ENCODE data around the gene CDK14.

The CDK14 gene

DNA sequence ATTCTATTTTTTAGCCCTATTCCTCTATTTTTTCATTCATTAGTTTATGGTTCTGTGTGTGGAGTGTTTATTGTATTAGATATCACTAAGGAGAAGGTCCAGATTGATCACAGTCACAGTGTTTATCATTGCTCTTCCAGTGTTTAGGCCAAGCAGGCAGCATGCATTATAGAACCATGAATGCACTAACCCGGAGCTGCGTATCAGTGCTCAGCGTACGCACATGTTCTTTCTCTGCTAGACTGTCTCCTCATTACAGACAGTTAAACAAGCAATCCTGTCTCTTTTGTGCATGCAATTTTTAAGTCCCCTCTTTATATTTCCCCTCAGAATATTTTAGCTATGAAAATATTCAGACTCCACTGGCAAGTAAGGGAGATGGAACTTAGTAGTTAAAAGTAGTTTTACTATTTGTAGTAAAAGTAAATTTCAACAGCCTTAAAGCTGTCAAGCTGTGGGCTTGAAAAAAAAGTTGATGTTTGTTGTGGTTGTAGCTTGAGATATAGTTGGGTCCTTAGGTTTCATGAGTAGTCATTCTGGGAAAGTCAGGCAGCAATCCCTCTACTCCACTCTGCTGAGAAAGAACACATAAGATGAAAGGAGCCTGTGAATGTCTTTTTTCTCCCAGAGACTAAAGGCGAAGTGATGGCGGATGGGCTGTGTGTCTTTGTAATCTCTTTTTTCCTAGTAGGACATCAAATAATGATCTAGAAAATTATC, 260.4 kb downstream of the CDK14 start:
- DNase-seq, result no peak

DNA sequence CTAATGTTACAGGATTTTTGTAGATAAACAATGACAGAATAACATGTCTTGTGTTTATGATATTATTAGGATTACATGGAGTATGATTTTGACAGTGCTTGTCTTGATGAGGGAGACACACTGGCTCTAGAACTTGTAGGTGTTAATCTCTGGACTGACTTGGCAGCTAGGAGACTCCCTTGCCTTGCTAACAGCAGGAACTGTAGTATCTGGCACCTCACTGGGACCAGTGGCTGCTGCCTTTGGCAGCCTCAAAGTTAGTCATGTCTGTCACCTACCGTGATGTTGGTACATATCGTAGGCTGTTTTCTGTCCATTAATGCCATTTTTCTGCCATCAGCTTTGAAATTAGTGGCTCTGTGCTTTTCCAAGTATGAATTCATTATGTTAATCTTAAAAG, 261.5 kb downstream of the CDK14 start:
- no peak for DNase-seq

DNA sequence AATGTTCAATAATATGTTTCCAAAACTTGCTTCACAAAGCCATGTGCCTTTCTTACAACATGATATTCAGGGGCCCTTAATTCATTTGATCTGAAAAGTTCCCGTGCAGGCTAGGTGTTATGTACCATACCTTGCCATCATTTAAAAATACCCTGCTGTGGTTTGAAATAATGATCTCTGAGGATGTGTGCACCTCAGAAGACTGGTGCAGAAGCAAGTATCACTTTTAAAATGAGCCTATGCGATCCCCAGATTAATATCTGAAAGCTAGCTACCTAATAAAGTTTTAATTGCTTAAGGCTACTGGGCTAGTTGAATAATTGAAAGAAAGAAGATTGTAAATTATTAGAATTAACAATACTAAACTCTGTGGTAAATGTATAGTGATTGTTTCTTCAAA, 262.4 kb downstream of the CDK14 start:
- DNase-seq, result no peak

DNA sequence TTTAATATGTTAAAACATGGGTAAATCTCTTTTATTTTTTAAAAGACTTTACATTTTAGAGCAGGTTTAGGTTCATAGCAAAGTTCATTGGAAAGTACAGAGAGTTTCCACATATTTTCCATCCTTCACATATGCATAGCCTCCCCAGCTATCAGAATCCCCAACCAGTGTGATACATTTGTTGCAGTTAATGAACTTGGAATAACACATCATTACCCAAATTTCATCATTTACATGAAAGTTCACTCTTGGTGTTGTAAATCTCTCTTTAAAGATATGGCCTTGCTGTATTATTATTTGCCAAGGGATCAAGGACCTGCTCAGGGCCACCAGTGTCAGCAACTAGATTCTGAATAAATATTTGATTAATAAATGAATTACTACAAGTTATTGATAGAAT, 263.4 kb downstream of the CDK14 start:
- DNase-seq, result no peak

DNA sequence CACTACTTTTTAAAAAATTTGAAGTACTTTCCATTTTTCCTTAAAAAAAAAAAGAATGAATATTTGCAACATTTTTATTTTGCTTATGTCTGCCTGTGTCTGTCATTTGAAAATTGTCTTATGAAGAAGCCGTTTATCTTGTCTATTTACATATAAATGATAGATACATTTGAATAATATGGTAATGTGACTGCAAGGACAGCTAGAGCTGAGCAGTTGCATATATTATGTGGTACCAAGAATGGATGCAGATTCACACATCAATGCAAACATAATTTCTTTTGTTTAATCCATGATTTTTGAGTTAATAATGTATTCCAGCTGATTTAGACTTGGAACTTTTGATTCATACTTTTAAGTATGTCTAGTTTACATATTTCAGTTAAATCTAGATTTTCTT, 268.0 kb downstream of the CDK14 start:
- no peak for DNase-seq

DNA sequence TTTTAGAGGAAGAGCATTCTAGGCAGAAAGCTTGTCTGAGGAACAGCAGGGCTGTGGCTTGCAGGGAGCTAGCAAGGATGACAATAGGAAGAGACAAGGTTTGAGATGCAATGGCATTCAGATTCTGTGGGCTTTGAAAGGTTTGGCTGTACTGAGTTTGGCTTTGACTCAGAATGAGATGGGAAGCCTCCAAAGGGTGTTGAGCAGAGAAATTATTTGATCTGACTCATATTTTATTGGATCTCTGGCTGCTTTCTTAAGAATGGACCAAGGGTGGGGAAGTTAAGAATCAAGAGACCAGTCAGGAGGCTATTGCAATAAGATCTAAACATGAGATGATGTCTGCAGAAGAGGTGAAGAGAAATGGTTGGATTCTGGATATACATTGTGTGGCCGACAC, 273.2 kb downstream of the CDK14 start:
- no peak for DNase-seq

DNA sequence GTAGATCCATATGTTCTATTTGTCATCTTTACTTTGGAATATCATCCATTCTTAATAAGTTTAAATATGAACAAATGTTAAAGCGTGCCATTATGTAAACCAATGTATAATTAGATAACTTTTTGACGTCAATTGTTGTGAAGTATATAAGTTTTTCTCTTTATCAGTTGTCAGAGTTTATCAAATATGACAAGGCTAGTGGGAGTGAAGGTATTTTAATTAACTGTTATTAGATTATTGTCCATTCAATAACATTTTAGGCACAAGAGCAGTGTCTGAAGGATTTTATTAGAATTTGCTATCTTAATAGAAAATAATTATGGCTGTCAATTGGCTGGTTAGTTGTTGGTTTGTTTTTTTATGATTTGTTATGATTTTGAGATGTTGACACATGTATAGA, 280.6 kb downstream of the CDK14 start:
- DNase-seq, result no peak

DNA sequence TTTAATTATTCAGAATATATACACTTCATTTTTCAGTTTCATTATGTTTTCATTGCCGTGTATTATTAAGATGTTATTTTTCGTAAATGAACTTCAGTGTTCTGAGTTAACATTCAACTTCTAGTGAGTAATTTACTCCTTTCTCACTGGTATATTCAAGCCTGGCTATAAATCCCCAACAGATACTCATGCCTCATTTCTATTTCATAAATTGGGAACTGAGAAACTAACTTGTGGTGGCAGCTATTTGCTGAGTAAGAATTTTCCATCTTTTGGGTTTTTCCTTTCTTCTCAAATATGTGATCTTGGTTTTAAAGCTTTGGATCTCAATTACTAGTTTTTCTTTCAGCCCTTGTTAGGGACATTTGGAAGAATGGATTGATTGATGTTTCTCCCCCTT, 281.1 kb downstream of the CDK14 start:
- no peak for DNase-seq

DNA sequence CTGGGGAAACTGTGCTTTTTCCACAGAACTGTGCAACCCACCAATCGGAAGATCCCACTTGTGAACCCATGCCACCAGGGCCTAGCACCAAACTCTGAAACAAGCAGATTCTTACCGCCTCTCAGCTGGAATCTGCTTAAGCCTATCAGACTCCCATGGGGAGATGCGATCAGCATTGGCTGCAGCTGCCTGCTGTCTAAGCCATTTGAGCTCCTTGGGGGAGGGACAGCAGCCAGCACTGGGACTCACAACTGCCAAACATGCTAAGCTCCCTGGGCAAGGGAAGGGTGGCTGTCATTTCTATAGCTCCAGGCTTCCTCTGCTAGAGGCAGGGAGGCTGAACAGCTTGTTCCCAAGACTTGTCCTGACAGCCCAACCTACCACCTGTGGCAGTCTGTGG, 283.8 kb downstream of the CDK14 start:
- no peak for DNase-seq

DNA sequence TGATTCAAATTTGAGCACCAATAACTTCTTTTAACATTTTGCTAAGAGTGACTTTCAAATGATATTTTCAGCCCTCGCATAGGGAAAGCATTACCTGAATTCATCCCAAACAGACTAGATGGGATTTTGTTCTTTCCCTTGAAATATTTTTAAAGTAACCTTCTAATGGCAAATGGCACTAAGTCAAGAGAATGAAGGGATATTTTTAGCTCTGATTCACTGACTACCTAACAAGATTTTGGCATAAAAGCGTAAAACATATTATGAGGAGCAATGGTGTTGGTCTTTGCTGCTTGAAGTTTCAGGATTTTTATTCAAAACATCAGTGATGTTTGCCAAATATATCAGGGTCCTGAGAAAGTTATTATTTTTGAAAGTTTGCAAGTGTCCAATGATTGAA, 290.3 kb downstream of the CDK14 start:
- no peak for DNase-seq

DNA sequence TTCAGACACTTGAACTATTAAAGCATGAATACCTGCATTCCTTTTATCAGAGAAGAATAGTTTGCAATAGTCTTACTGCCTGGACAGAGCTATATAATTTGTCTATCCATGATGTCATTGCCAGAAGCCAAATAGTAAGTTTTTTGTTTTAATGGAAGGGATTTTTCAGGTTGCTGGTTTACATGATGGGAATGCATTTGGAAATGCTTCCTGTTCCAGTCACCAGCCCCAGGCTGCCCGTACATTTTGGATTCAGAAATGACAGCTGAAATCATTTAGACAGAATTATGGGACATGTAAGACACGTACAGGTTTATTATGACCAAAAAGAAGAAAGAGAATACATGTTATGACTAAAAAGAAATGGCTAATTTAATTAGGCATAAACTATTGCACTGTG, 293.1 kb downstream of the CDK14 start:
- DNase-seq, result no peak

DNA sequence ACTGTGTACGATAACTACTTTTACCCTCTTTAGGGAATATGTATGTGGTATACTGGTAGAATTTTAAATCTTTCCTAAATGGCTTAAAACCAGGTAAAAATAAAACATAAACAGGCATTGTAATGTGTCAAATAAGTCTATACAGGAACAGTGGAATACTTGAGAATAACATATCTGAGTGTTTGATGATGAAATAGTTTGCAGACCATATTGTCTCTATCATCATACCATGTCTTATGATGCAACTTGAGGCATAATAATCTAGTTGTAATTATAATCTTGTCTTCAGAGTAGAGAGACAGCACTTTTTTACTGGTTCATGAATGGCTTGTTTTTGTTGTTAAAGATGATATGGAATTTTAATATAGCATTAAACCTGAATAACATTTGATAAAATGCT, 293.5 kb downstream of the CDK14 start:
- DNase-seq, result no peak

DNA sequence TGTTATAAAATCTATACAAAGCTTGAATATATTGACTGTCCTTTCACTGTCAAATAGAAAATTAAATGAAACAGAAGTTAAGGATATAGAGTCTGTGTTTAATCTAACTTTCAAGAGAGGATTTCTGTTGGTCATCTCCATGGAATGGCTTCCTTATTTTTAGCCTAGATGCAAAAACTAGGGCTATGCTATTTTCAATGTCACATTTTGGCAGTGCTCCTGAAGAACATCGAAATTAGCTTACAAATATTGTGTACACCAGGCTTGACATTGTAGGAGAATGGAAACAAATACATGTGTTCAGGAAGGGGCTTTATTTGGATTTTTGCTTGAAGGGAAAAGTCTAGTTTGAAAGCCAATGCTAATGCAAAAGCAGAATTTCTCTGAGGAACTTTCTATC, 295.4 kb downstream of the CDK14 start:
- DNase-seq, result no peak

DNA sequence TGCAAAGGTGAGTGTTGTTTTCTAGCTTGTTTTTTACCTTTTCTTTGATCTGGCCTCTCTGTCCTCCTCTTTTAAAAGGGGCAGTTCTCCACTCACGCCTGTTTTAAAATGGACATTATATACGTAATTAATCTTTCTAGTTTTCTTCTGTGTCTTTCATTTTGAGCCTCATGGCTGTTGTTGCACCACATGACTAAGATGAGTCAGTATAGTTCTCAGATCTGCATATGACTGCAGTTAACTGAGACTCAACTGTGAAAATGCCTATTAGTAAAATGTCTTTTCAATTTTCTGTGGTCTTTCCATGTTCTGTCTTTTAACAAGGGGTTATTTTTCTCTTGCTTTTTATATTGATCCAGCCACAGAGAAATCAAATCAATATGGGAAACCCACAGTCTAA, 296.1 kb downstream of the CDK14 start:
- DNase-seq, result no peak

DNA sequence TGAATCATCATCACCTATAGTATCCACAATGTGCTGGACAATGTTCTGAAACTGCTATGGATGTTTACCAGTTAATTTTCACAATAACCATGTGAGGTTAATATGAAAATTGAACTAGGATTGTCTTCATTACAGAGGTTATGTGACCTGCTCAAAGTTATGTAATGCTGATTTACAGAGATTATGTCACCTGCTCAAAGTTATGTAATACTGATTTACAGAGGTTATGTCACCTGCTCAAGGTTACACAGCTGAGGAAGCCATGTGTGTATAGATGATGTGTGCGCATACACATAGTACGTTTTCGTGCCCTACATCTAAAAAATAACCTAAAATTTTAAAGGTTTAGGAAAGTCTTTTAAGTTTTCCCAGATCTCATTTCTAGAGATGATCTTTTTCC, 298.0 kb downstream of the CDK14 start:
- DNase-seq, result no peak

DNA sequence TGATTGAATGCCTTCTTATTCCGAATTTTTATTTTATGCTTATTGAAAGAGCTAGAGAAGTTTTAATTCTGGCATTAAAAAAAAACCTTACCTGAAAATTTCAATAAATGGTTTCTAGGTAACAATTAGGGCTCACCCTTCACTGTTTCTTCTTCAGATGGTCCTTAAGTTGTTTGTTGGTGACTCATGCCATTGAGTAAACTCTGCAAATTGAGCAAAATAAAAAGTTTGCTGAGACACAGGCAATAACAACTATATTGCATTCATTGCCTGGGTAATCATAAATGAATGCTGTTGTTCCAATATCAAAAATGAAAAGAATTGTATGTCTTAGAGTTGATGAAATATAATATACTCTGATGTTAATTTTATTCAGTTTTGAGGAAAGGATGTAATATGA, 300.3 kb downstream of the CDK14 start:
- no peak for DNase-seq

DNA sequence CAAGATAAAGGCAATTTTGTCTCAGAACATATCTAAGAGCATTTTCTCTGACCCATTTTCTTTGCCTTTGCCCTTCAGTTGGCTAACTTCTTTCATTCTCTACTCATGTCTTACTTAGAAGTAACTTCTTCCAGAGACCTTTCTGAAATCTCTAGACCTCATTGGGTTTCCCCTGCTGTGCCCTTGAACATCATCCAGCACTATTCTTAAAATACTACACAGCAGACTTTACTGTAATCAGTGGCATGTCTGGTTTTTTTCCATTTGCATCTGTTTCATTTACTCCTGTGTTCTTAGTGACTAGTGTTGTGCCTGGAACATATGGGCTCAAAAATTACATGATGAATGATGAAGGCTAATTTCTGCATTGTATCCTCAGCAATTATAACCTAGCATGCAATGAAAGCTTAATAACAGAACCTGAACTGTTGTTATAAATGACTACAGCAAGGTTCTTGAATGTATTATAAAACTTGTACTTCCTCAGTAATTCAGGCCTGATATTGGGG, 301.9 kb downstream of the CDK14 start:
- DNase-seq, result no peak

DNA sequence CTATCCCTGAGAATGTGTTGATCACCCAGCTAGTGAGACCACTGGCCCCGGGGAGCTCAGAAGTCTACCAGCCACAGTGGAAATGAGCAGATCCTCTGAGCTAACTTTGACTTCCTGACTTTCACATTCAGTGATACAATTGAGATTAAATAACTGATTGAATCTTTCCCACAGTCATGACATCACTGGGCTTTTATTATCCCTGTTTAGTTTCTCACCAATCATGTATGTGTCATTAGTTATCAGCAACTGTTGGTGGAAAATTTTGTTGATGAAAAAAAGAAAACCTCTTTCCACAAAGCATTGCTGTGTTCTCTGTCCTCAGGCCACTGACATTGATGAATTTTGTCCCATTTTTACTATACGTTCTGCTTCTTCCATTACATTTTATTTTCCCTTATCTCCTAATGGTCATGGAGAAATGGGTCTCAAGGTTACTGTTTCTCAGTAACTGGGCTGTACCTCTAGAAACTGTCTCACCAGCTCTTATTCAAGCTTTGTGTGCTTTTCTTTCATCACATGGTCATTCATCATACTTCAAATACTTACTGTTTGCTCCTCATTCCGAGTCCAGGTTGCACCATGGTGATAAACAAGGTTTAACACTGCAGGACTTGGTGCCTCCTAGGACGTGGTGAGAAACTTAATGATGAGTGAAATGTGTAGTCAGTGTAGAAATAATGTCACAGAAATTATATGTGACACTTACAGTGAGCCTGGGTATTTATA, 304.7 kb downstream of the CDK14 start:
- DNase-seq, result no peak

DNA sequence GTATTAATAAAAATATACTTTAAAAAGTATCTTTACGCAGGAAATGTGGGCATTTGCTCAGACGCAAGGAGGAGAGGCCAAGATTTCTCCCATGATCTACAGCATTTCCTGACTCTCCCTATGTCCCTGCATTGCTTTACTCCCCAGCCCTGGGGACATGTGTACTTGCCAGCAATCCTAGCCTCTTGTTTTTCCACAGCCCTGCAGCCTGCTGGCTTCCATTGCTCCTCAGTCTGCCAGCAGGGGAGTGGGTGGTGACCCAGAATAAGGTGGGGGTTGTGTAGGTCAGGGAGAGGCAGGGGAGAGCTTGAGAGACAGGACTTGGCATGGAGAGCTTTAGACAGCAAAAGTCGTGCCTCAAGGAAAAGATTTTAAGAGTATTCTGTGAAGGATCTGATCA, 307.7 kb downstream of the CDK14 start:
- no peak for DNase-seq

DNA sequence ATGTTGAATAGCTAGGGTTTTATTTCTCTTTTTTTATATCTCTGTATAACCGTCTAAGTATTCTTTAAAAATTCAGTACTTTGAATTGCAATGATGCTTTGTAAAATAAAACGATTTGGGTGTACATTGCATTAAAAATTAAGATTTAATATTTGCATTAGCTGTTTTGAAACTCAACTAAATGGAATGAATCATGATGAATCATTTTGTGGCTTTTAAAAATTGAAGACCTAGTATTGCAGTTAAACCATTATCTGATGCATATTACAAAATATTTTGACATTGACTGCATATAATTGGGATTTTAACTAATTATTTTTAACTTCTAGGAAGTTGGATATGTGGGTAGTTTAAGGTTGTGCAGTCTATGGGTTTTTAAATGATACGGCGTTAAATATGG, 314.0 kb downstream of the CDK14 start:
- no peak for DNase-seq

DNA sequence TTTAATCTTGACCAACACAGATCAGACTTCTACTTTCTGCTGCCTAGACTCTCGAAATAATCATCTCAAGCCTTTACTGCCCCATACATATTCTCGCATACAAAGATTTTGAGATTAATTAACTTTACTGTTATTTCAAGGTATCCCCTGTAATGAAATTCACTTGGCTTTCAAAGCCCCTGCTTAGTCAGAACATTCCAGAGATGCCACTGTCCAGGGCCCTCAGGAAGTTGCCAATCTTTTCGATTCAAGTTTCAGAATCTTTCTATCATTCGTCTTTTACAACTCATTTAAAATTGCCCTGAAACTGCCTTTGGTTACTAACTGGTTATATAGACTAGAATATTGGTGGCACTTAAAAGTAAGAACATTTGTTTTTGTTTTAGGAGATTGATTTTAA, 320.2 kb downstream of the CDK14 start:
- DNase-seq, result no peak

DNA sequence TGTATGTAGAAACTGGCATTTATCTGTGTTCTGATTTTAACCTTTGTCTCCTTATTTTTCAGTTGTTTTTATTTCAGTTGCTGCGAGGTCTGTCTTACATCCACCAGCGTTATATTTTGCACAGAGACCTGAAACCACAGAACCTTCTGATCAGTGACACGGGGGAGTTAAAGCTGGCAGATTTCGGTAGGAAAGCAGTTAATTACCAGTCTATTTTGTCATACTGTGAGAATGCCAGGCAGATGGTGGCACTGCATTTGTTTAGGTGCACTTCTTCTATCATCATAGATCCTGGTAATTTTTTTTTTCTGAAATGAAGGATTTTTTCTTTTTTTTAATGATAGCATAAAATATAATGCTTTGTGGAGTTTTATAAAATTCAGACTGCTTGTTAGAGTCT, 321.4 kb downstream of the CDK14 start:
- DNase-seq, result no peak

DNA sequence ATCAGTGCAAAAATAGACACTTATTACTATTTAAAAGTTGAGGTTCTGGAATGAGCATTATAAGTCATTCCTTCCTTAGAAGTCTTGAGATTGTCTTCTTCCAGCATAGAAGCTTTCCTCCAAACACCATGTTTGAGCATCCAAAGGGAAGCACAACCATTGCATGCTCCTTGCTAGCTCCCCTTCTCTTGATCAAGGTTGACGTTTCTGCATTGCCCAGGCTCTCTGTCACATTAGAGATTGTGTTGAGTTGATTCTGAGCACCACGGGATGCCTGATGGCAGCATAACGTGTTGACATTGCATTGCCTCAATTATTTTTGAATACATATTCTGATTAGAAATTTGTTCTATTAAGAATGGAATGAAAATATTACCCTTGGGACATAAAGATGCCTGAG, 322.2 kb downstream of the CDK14 start:
- no peak for DNase-seq

DNA sequence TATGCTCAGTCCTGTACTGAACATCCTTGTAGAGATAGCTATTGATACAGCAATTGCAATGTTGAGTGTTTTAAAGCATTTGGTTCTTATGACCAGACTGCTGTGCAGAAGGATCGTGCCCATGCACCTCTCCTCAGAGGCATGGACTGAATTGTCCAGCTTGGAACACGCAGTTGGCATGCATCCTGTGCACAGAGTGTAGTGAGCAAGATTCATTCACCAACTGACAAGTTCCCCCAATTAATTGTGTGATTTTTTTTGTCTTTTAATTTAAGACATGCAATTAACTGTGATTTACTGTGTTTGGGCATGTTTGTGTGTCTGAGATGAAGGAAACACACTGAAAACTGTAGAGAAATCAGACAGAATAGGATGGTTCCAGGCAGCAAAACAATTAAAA, 323.7 kb downstream of the CDK14 start:
- DNase-seq, result no peak

DNA sequence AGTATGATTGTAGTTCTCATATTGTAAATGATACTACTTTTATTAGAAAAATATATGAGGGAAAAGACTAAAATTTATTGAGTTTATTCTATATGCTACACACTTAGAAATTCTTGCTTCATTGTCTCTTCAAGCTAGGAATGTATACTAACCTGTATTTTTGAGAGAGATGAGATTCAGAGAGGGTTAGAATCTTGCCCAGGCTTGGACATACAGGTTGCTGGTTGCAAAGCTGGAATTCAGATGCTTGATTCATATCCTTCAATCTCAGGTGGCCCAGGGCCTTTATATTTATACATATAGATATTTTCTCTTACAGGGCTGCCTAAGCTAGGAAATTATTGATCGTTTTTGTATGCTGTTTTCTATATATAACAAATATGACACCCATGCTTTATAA, 324.2 kb downstream of the CDK14 start:
- DNase-seq, result no peak

Data from CD4-positive, alpha-beta T cell treated with Interleukin-12 subunit alpha and Interleukin-12 subunit beta, for 1 hour (primary cell).